VCaP (cell line): ENCODE data around the gene SHANK1.

ENCODE experiments used
- H3K27ac ChIP-seq: fragments of 450-650 bp; 2 replicates; pipeline ENCODE4 v1.5.1; 2017
- CTCF ChIP-seq: fragments of 450-650 bp; conservative IDR thresholded peaks from 2 replicates; pipeline ENCODE4 v1.5.1; 2017; ENCODE audit warnings: mild to moderate bottlenecking, moderate library complexity

The SHANK1 gene

GRCh38 chr19:50663482-50663790, 56.2 kb downstream of the SHANK1 start:
- peak; percentile 37 for TF ChIP-seq CTCF
- no peak overlapping the region for H3K27ac ChIP-seq

- TF ChIP-seq CTCF, result no peak
Observed at GRCh38 chr19:50662651-50663481, 56.7 kb downstream of the SHANK1 start.

GRCh38 chr19:50661766-50662650, 57.6 kb downstream of the SHANK1 start:
- no peak for TF ChIP-seq CTCF
- H3K27ac ChIP-seq, result no peak overlapping the region

More at GRCh38 chr19:50662651-50663481, 56.7 kb downstream of the SHANK1 start:
- no peak overlapping the region for H3K27ac ChIP-seq

GRCh38 chr19:50661023-50661422, 58.6 kb downstream of the SHANK1 start:
- no peak overlapping the region for H3K27ac ChIP-seq
- no peak for TF ChIP-seq CTCF

GRCh38 chr19:50660088-50660366, 59.6 kb downstream of the SHANK1 start:
- TF ChIP-seq CTCF, result no peak
- H3K27ac ChIP-seq, result no peak overlapping the region

GRCh38 chr19:50659318-50660087, 60.1 kb downstream of the SHANK1 start:
- no peak for TF ChIP-seq CTCF
- no peak overlapping the region for H3K27ac ChIP-seq
